Astrocyte (in vitro differentiated cells and primary cell): ENCODE results near the gene FJX1. TPM values are rescaled to one million over a fixed set of nuclear protein-coding genes. Genes with fewer than 3 reads are reported as not detected.

Experiments
- DNase-seq: peaks from one replicate; pipeline ENCODE4 v3.0.0-alpha.2; 2010; ENCODE audit warnings: low read depth
- FAIRE-seq: peaks from 2 replicates; lab custom pipeline; 2011; peaks lifted over from hg19 to GRCh38; lab: Jason Lieb, UNC
- H2AFZ ChIP-seq: 2 replicates; pipeline ENCODE4 v1.6.0; 2012; ENCODE audit warnings: low read depth, low read length, inconsistent platforms
- H3K27ac ChIP-seq: 2 replicates; pipeline ENCODE4 v1.5.1; 2011; ENCODE audit warnings: low read depth, low read length, inconsistent platforms
- H3K27me3 ChIP-seq: 2 replicates; pipeline ENCODE4 v1.6.0; 2011; ENCODE audit warnings: low read length, inconsistent platforms; ENCODE audit not compliant: insufficient read depth
- H3K36me3 ChIP-seq: 2 replicates; pipeline ENCODE4 v1.5.1; 2011; ENCODE audit warnings: low read length, inconsistent platforms; ENCODE audit not compliant: insufficient read depth
- H3K4me1 ChIP-seq: 2 replicates; pipeline ENCODE4 v1.5.1; 2011; ENCODE audit warnings: low read length, inconsistent platforms; ENCODE audit not compliant: insufficient read depth
- H3K4me2 ChIP-seq: 2 replicates; pipeline ENCODE4 v1.6.0; 2012; ENCODE audit warnings: low read length, inconsistent platforms
- H3K4me3 ChIP-seq: 2 replicates; pipeline ENCODE4 v1.5.1; 2011; ENCODE audit warnings: low read depth, mild to moderate bottlenecking, low read length, inconsistent platforms; ENCODE audit not compliant: insufficient read depth
- H3K79me2 ChIP-seq: 2 replicates; pipeline ENCODE4 v1.6.0; 2012; ENCODE audit warnings: mild to moderate bottlenecking, low read length, inconsistent platforms; ENCODE audit not compliant: insufficient read depth
- H3K9ac ChIP-seq: 2 replicates; pipeline ENCODE4 v1.6.0; 2012; ENCODE audit warnings: mild to moderate bottlenecking, low read length, inconsistent platforms
- H3K9me3 ChIP-seq: 2 replicates; pipeline ENCODE4 v1.5.1; 2012; ENCODE audit warnings: low read depth, mild to moderate bottlenecking, low read length, inconsistent platforms; ENCODE audit not compliant: insufficient read depth
- H4K20me1 ChIP-seq: 2 replicates; pipeline ENCODE4 v1.6.0; 2012; ENCODE audit warnings: low read length, inconsistent platforms; ENCODE audit not compliant: insufficient read depth
- H3K27ac Mint-ChIP-seq: one replicate; pipeline ENCODE4 v1.8.0; 2021; ENCODE audit warnings: mild to moderate bottlenecking, mixed read lengths; ENCODE audit not compliant: unreplicated experiment
- H3K27me3 Mint-ChIP-seq: one replicate; pipeline ENCODE4 v1.8.0; 2021; ENCODE audit warnings: low read depth, mixed read lengths; ENCODE audit not compliant: unreplicated experiment
- H3K36me3 Mint-ChIP-seq: one replicate; pipeline ENCODE4 v1.8.0; 2021; ENCODE audit warnings: low read depth, mixed read lengths; ENCODE audit not compliant: unreplicated experiment
- H3K4me1 Mint-ChIP-seq: one replicate; pipeline ENCODE4 v1.8.0; 2021; ENCODE audit warnings: low read depth, mixed read lengths; ENCODE audit not compliant: unreplicated experiment
- H3K4me3 Mint-ChIP-seq: one replicate; pipeline ENCODE4 v1.8.0; 2021; ENCODE audit warnings: mild to moderate bottlenecking, moderate library complexity, mixed read lengths; ENCODE audit not compliant: unreplicated experiment
- H3K9me3 Mint-ChIP-seq: one replicate; pipeline ENCODE4 v1.8.0; 2021; ENCODE audit warnings: mild to moderate bottlenecking, mixed read lengths; ENCODE audit not compliant: unreplicated experiment
- EZH2 ChIP-seq: IDR thresholded peaks from 2 replicates; pipeline ENCODE4 v1.6.1; 2012; ENCODE audit warnings: mild to moderate bottlenecking, low read length, inconsistent platforms; ENCODE audit not compliant: insufficient read depth
- total RNA-seq: library from RNA; stranded (reverse); gene quantifications from 2 replicates; pipeline ENCODE4 v1.2.1, GENCODE V29; 2021
- TF ChIP-seq, protein P1 (sequence below): IDR thresholded peaks from 2 replicates; pipeline ENCODE4 v1.5.1; 2011; ENCODE audit warnings: low read depth, mild to moderate bottlenecking, inconsistent platforms, low read length, moderate library complexity; ENCODE audit not compliant: insufficient read depth

Gene FJX1
- total RNA-seq, 1 donor from 2014 or later = 47.9 TPM

DNA sequence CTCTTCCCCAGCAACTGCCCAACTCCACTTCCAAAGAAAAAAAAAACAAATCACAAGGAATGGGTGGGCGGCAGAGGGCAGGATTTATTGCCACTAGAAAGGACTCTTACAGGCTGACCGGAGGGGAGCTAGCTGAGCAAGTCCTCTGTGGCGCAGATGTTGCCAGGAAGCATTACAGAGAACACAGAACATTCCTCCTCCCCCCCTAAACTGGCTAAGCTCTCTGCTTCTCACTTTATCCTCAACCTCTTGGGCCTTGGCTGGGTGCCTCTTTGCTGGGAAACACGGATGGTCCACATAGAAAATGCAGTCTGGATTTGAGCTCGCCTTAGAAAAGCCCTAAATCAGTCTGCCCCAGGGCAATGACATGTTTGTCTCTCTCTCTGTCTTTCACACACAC is 12.6 kb upstream of the FJX1 start:
- Mint-ChIP-seq H3K4me3 (no peak overlapping the region), H3K27ac (no peak overlapping the region), H3K4me1 (peaks cover 14% of the 10 kb centered on the region), H3K27me3 (peaks cover 21% of the 10 kb centered on the region), H3K36me3 (no peaks in the 10 kb centered on the region), H3K9me3 (peaks cover 2% of the 10 kb centered on the region)
- no peak for TF ChIP-seq EZH2
- TF ChIP-seq, protein P1, sequence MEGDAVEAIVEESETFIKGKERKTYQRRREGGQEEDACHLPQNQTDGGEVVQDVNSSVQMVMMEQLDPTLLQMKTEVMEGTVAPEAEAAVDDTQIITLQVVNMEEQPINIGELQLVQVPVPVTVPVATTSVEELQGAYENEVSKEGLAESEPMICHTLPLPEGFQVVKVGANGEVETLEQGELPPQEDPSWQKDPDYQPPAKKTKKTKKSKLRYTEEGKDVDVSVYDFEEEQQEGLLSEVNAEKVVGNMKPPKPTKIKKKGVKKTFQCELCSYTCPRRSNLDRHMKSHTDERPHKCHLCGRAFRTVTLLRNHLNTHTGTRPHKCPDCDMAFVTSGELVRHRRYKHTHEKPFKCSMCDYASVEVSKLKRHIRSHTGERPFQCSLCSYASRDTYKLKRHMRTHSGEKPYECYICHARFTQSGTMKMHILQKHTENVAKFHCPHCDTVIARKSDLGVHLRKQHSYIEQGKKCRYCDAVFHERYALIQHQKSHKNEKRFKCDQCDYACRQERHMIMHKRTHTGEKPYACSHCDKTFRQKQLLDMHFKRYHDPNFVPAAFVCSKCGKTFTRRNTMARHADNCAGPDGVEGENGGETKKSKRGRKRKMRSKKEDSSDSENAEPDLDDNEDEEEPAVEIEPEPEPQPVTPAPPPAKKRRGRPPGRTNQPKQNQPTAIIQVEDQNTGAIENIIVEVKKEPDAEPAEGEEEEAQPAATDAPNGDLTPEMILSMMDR = no peak
- H4K20me1 ChIP-seq = no peaks in the 10 kb centered on the region
- H3K27ac ChIP-seq = no peak overlapping the region
- no peaks in the 10 kb centered on the region for H3K36me3 ChIP-seq
- no peaks in the 10 kb centered on the region for H3K9me3 ChIP-seq
- H3K4me1 ChIP-seq = no peaks in the 10 kb centered on the region
- H3K79me2 ChIP-seq = no peaks in the 10 kb centered on the region
- no peak overlapping the region for H3K9ac ChIP-seq
- peaks cover 12% of the 10 kb centered on the region for H3K27me3 ChIP-seq
- H2AFZ ChIP-seq = no peak overlapping the region
- H3K4me3 ChIP-seq = no peak overlapping the region
- DNase-seq (peak; percentile 60), FAIRE-seq (no peak)
- H3K4me2 ChIP-seq = no peak overlapping the region

DNA sequence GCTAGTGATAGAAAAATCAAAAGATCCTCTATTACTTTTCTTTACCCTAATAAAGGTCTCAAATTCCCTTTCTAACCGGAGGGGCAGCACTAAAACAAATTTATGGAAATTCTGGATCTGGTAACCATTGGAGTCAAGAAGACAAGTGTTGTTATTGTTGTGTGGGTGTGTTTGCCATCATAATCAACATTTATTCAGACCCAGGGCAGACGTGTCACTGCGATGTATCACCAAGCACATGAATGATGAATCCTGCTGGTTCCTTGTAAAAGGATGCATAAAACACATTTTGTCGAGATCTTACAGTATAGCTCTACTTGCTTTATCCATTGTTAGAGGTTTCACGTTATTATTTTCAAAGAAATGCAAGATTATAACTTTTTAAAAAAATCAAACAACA is 12.1 kb upstream of the FJX1 start:
- Mint-ChIP-seq H3K4me1 (peaks cover 14% of the 10 kb centered on the region), H3K27me3 (peaks cover 23% of the 10 kb centered on the region), H3K36me3 (no peaks in the 10 kb centered on the region), H3K27ac (no peak overlapping the region), H3K9me3 (peaks cover 2% of the 10 kb centered on the region), H3K4me3 (no peak overlapping the region)
- H3K4me2 ChIP-seq = no peak overlapping the region
- H3K79me2 ChIP-seq = no peaks in the 10 kb centered on the region
- H3K9ac ChIP-seq = no peak overlapping the region
- no peak for DNase-seq
- H3K27ac ChIP-seq = no peak overlapping the region
- H3K36me3 ChIP-seq = no peaks in the 10 kb centered on the region
- H3K4me3 ChIP-seq = no peak overlapping the region
- no peak overlapping the region for H2AFZ ChIP-seq
- no peaks in the 10 kb centered on the region for H3K9me3 ChIP-seq
- TF ChIP-seq, protein P1 = no peak
- TF ChIP-seq EZH2 = no peak
- peaks cover 12% of the 10 kb centered on the region for H3K27me3 ChIP-seq
- no peak for FAIRE-seq
- no peaks in the 10 kb centered on the region for H3K4me1 ChIP-seq
- no peaks in the 10 kb centered on the region for H4K20me1 ChIP-seq

DNA sequence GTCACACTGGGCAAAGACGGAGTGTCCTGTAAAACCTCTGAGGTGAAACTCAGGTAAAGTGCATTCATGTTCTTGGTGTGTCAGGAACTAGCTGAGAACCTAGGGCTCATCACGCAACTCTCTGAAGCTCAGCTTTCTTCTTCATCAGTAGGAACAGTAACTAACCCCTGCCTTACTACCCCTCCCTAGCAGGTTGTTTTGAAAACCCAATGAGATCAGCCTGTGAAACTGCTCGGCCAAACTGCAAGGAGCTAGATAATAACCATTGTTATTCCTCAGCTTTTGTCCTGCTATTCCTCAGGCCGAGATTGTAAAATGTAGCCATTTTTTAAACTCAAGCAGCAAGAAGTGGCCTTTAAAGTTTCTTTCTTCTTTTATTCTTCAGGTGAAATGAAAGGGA is 9.8 kb upstream of the FJX1 start:
- Histone ChIP-seq H3K79me2 (no peaks in the 10 kb centered on the region), H3K36me3 (no peaks in the 10 kb centered on the region), H3K27ac (no peak overlapping the region), H3K4me3 (no peak overlapping the region), H3K4me1 (no peaks in the 10 kb centered on the region), H3K9ac (no peak overlapping the region), H3K4me2 (no peak overlapping the region), H2AFZ (no peak overlapping the region), H3K27me3 (peaks cover 9% of the 10 kb centered on the region), H4K20me1 (no peaks in the 10 kb centered on the region), H3K9me3 (no peaks in the 10 kb centered on the region)
- FAIRE-seq (no peak), DNase-seq (no peak)
- Mint-ChIP-seq H3K27ac (no peak overlapping the region), H3K9me3 (no peaks in the 10 kb centered on the region), H3K27me3 (peaks cover 33% of the 10 kb centered on the region), H3K4me3 (no peak overlapping the region), H3K36me3 (no peaks in the 10 kb centered on the region), H3K4me1 (peaks cover 6% of the 10 kb centered on the region)
- TF ChIP-seq, protein P1 = no peak
- no peak for TF ChIP-seq EZH2
